ENCODE data around the gene RTL10.

DNA sequence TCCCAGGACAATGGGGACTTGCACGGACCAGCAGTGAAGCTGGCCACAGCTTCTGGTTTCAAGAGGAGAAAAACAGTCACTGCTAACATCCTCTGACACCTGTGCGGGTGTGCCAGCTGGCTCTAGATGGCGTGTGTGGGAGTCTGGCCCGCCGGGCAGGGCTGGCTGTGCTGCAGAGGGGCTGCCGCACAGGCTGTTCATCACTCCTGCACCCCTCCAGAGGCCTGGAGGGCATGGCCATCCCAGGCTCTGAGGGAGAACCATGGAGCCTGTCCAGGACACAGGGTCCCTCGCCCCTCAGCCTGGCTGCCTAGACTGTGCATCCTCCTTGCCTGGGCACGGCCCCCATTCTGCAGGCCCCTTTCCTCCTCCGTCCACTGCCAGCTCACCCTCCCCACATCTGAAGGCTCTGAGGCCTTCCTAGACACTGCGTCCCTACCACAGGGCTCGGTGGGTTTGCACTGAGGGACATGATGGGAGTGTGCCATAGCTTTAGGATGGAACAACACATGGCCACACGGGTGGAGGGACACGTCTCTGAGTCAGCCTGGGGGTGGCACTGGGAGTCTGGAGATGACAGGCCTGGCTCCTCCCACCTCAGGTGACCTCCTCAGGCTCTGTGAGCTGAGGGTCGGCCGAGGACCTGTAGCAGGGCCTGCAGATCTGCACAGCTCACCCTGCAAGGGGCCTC, 42.1 kb upstream of the RTL10 start:
- TF ChIP-seq POLR2A (IDR thresholded peaks at IDR 0.05; ENCODE audit: control extremely low read depth in 1 of 2, low read depth in 2 of 2, low read length in 2 of 2) (no peak), TCF12 (IDR thresholded peaks at IDR 0.05; ENCODE audit: low read depth, low read length) (no peak), FOSL1 (IDR thresholded peaks at IDR 0.05; ENCODE audit: insufficient read depth, low read depth, low read length) (no peak), CREB1 (IDR thresholded peaks at IDR 0.05) (no peak), RXRA (IDR thresholded peaks at IDR 0.05; ENCODE audit: insufficient read depth, low read depth, low read length) (no peak), ZNF274 (IDR thresholded peaks at IDR 0.05; ENCODE audit: borderline replicate concordance, extremely low read depth, low read length) (no peak), GABPA (IDR thresholded peaks at IDR 0.05; ENCODE audit: borderline replicate concordance, insufficient read depth, low read length) (no peak), MAFK (IDR thresholded peaks at IDR 0.05; ENCODE audit: low read depth, low read length) (no peak)
- TF ChIP-seq, protein P1, sequence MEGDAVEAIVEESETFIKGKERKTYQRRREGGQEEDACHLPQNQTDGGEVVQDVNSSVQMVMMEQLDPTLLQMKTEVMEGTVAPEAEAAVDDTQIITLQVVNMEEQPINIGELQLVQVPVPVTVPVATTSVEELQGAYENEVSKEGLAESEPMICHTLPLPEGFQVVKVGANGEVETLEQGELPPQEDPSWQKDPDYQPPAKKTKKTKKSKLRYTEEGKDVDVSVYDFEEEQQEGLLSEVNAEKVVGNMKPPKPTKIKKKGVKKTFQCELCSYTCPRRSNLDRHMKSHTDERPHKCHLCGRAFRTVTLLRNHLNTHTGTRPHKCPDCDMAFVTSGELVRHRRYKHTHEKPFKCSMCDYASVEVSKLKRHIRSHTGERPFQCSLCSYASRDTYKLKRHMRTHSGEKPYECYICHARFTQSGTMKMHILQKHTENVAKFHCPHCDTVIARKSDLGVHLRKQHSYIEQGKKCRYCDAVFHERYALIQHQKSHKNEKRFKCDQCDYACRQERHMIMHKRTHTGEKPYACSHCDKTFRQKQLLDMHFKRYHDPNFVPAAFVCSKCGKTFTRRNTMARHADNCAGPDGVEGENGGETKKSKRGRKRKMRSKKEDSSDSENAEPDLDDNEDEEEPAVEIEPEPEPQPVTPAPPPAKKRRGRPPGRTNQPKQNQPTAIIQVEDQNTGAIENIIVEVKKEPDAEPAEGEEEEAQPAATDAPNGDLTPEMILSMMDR (IDR thresholded peaks at IDR 0.05; ENCODE audit: control extremely low read depth in 1 of 3, insufficient read depth in 1 of 3, low read depth in 1 of 3, low read length in 3 of 3) = no peak
- TF ChIP-seq, protein P2, sequence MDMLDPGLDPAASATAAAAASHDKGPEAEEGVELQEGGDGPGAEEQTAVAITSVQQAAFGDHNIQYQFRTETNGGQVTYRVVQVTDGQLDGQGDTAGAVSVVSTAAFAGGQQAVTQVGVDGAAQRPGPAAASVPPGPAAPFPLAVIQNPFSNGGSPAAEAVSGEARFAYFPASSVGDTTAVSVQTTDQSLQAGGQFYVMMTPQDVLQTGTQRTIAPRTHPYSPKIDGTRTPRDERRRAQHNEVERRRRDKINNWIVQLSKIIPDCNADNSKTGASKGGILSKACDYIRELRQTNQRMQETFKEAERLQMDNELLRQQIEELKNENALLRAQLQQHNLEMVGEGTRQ (IDR thresholded peaks at IDR 0.05; ENCODE audit: low read length) = no peak
- TF ChIP-seq, protein P3, sequence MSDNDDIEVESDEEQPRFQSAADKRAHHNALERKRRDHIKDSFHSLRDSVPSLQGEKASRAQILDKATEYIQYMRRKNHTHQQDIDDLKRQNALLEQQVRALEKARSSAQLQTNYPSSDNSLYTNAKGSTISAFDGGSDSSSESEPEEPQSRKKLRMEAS (IDR thresholded peaks at IDR 0.05) = no peak
